WTC11 (cell line): Measurements from ENCODE around the gene FHIT. TPM values are rescaled to one million over a fixed set of nuclear protein-coding genes. Genes with fewer than 3 reads are reported as not detected.

Source experiments
- ATAC-seq: fragments of 200-7000 bp; cut with Tn5 transposase; 2 replicates; pipeline ENCODE4 v1.10.0; 2021; ENCODE audit warnings: mild to moderate bottlenecking, moderate library complexity
- CTCF ChIA-PET: fragments of 300-600 bp; sonication (Branson Sonifier 250); formaldehyde crosslinking; loops from one replicate; lab custom pipeline; 2021; ENCODE audit warnings: antibody characterized with exemption; lab: Charles Lee
- POLR2A ChIA-PET: fragments of 350-600 bp; sonication (Branson Sonifier 250); formaldehyde crosslinking; loops from one replicate; lab custom pipeline; 2021; ENCODE audit warnings: antibody characterized with exemption; lab: Charles Lee
- DNase-seq: peaks from one replicate; pipeline ENCODE4 v3.0.0; 2021; ENCODE audit warnings: low spot score
- H3K27ac Mint-ChIP-seq: 2 replicates; pipeline ENCODE4 v1.8.0; 2021; ENCODE audit warnings: mixed read lengths
- H3K27me3 Mint-ChIP-seq: 2 replicates; pipeline ENCODE4 v1.8.0; 2021; ENCODE audit warnings: low read depth, mild to moderate bottlenecking, moderate library complexity, mixed read lengths
- H3K36me3 Mint-ChIP-seq: 2 replicates; pipeline ENCODE4 v1.8.0; 2021; ENCODE audit warnings: mixed read lengths
- H3K4me1 Mint-ChIP-seq: 2 replicates; pipeline ENCODE4 v1.8.0; 2022; ENCODE audit warnings: mixed read lengths
- H3K4me3 Mint-ChIP-seq: 2 replicates; pipeline ENCODE4 v1.8.0; 2021; ENCODE audit warnings: mild to moderate bottlenecking, moderate library complexity, mixed read lengths
- H3K9me3 Mint-ChIP-seq: 2 replicates; pipeline ENCODE4 v1.8.0; 2021; ENCODE audit warnings: mixed read lengths
- AR ChIP-seq: fragments of 250-450 bp; sonication (Bioruptor Pico); IDR thresholded peaks from 2 replicates; pipeline ENCODE4 v1.9.0; 2021; ENCODE audit warnings: mild to moderate bottlenecking
- ARID4B ChIP-seq: sonication (generic); formaldehyde crosslinking; IDR thresholded peaks from 2 replicates; pipeline ENCODE4 v1.8.0; 2023; ENCODE audit warnings: missing genetic modification reagents, mild to moderate bottlenecking, borderline replicate concordance
- ATF6 ChIP-seq: sonication (generic); formaldehyde crosslinking; IDR thresholded peaks from 2 replicates; pipeline ENCODE4 v1.8.1; 2023; ENCODE audit warnings: mild to moderate bottlenecking, missing genetic modification reagents
- FOXK1 ChIP-seq: sonication (generic); formaldehyde crosslinking; IDR thresholded peaks from 2 replicates; pipeline ENCODE4 v1.8.0; 2022; ENCODE audit warnings: mild to moderate bottlenecking, moderate library complexity, missing genetic modification reagents
- FOXP1 ChIP-seq: sonication (generic); formaldehyde crosslinking; IDR thresholded peaks from 2 replicates; pipeline ENCODE4 v1.8.0; 2022; ENCODE audit warnings: missing genetic modification reagents, mild to moderate bottlenecking, moderate library complexity, borderline replicate concordance
- RELA ChIP-seq: sonication (generic); formaldehyde crosslinking; IDR thresholded peaks from 2 replicates; pipeline ENCODE4 v1.8.1; 2022; ENCODE audit warnings: missing genetic modification reagents, mild to moderate bottlenecking, borderline replicate concordance
- SMAD4 ChIP-seq: sonication (generic); formaldehyde crosslinking; IDR thresholded peaks from 2 replicates; pipeline ENCODE4 v1.8.0; 2022; ENCODE audit warnings: mild to moderate bottlenecking, missing genetic modification reagents
- ZNF121 ChIP-seq: sonication (generic); formaldehyde crosslinking; IDR thresholded peaks from 2 replicates; pipeline ENCODE4 v1.8.0; 2023; ENCODE audit warnings: missing genetic modification reagents
- ZNF232 ChIP-seq: sonication (generic); formaldehyde crosslinking; IDR thresholded peaks from 2 replicates; pipeline ENCODE4 v1.8.0; 2022; ENCODE audit warnings: mild to moderate bottlenecking, missing genetic modification reagents
- total RNA-seq: library from RNA; stranded (reverse); gene quantifications from 3 replicates; pipeline ENCODE4 v1.2.3, GENCODE V29; 2021
- TF ChIP-seq, protein P1 (sequence below): sonication (generic); formaldehyde crosslinking; IDR thresholded peaks from 2 replicates; pipeline ENCODE4 v1.8.1; 2023; ENCODE audit warnings: mild to moderate bottlenecking, missing genetic modification reagents
- TF ChIP-seq, protein P2 (sequence below): sonication (generic); formaldehyde crosslinking; IDR thresholded peaks from 2 replicates; pipeline ENCODE4 v1.8.1; 2023; ENCODE audit warnings: mild to moderate bottlenecking, missing genetic modification reagents, moderate library complexity
- TF ChIP-seq, protein P3 (sequence below): sonication (generic); formaldehyde crosslinking; IDR thresholded peaks from 2 replicates; pipeline ENCODE4 v1.8.1; 2022; ENCODE audit warnings: low read depth, missing genetic modification reagents, borderline replicate concordance

FHIT gene
- total RNA-seq, 1 experiment from 2014 or later: 2.6 TPM

- ATAC-seq (no peak), DNase-seq (no peak)
- peaks cover 7% of the 10 kb centered on the region for H3K4me1 Mint-ChIP-seq
- peaks cover 36% of the 10 kb centered on the region for H3K9me3 Mint-ChIP-seq
- H3K27me3 Mint-ChIP-seq: no peaks in the 10 kb centered on the region
- H3K27ac Mint-ChIP-seq: no peak overlapping the region
- H3K4me3 Mint-ChIP-seq: no peak overlapping the region
- ChIA-PET CTCF (no interaction called here), POLR2A (no interaction called here)
- TF ChIP-seq SMAD4: no peak
- TF ChIP-seq, protein P1, sequence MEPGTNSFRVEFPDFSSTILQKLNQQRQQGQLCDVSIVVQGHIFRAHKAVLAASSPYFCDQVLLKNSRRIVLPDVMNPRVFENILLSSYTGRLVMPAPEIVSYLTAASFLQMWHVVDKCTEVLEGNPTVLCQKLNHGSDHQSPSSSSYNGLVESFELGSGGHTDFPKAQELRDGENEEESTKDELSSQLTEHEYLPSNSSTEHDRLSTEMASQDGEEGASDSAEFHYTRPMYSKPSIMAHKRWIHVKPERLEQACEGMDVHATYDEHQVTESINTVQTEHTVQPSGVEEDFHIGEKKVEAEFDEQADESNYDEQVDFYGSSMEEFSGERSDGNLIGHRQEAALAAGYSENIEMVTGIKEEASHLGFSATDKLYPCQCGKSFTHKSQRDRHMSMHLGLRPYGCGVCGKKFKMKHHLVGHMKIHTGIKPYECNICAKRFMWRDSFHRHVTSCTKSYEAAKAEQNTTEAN (CRISPR knock-in tag): no peak
- H3K36me3 Mint-ChIP-seq: peaks cover 25% of the 10 kb centered on the region
These were observed 384.1 kb downstream of the FHIT start for GRCh38 chr3:60867200-60867599.

- H3K36me3 Mint-ChIP-seq: peaks cover 10% of the 10 kb centered on the region
- no peaks in the 10 kb centered on the region for H3K27me3 Mint-ChIP-seq
- H3K4me1 Mint-ChIP-seq: no peaks in the 10 kb centered on the region
- H3K4me3 Mint-ChIP-seq: no peak overlapping the region
- H3K9me3 Mint-ChIP-seq: peaks cover 31% of the 10 kb centered on the region
- DNase-seq (no peak), ATAC-seq (no peak)
- CTCF ChIA-PET: no interaction called here
- no peak for TF ChIP-seq ARID4B
- TF ChIP-seq, protein P2, sequence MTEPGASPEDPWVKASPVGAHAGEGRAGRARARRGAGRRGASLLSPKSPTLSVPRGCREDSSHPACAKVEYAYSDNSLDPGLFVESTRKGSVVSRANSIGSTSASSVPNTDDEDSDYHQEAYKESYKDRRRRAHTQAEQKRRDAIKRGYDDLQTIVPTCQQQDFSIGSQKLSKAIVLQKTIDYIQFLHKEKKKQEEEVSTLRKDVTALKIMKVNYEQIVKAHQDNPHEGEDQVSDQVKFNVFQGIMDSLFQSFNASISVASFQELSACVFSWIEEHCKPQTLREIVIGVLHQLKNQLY (CRISPR knock-in tag): no peak
- no peak for TF ChIP-seq RELA
- POLR2A ChIA-PET: no interaction called here
- no peak overlapping the region for H3K27ac Mint-ChIP-seq
These were observed 394.8 kb downstream of the FHIT start for GRCh38 chr3:60856257-60857046.

DNA sequence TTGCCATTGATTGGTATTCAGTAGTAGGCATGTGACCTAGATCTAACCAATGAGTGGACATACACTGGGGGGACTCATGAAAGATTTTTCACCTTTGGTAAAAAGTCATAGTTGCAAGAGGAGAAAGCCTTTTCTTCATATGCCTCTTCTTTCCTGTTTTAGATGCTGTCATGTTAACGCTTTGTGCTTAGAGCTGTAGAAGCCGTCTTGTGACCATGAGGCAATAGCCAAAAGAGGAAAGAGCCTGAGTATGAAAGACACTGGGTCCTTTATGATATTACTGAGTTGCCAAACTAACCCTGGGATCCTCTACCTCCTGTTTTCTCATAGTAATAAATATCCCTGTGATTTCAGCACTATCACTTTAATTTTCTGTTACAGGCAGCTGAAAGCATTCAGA, 396.0 kb downstream of the FHIT start:
- no peak for DNase-seq
- TF ChIP-seq AR (CRISPR knock-in tag): no peak
- TF ChIP-seq ZNF121: no peak
- TF ChIP-seq, protein P3, sequence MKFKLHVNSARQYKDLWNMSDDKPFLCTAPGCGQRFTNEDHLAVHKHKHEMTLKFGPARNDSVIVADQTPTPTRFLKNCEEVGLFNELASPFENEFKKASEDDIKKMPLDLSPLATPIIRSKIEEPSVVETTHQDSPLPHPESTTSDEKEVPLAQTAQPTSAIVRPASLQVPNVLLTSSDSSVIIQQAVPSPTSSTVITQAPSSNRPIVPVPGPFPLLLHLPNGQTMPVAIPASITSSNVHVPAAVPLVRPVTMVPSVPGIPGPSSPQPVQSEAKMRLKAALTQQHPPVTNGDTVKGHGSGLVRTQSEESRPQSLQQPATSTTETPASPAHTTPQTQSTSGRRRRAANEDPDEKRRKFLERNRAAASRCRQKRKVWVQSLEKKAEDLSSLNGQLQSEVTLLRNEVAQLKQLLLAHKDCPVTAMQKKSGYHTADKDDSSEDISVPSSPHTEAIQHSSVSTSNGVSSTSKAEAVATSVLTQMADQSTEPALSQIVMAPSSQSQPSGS (CRISPR knock-in tag): no peak
- no peak for TF ChIP-seq ZNF232 (CRISPR knock-in tag)
- TF ChIP-seq ARID4B: no peak
- TF ChIP-seq ATF6 (CRISPR knock-in tag): no peak
- TF ChIP-seq FOXP1 (CRISPR knock-in tag): no peak
- no peak for TF ChIP-seq FOXK1 (CRISPR knock-in tag)

More for the DNA sequence above, 396.0 kb downstream of the FHIT start:
- Mint-ChIP-seq H3K36me3 (peaks cover 12% of the 10 kb centered on the region), H3K4me3 (no peak overlapping the region), H3K27ac (no peak overlapping the region), H3K27me3 (no peaks in the 10 kb centered on the region), H3K4me1 (peaks cover 3% of the 10 kb centered on the region), H3K9me3 (peaks cover 34% of the 10 kb centered on the region)
- no peak for ATAC-seq
- POLR2A ChIA-PET: no interaction called here
- CTCF ChIA-PET: no interaction called here
